NCI-H146 treated with DMSO at 0.1 percent for 48 hours (cell line): ENCODE measurements around the gene UCP2.

Experiments used
- DNase-seq: peaks from one replicate; lab custom pipeline; 2025; ENCODE audit not compliant: unreplicated experiment; lab: John Stamatoyannopoulos, UW

Gene UCP2

DNA sequence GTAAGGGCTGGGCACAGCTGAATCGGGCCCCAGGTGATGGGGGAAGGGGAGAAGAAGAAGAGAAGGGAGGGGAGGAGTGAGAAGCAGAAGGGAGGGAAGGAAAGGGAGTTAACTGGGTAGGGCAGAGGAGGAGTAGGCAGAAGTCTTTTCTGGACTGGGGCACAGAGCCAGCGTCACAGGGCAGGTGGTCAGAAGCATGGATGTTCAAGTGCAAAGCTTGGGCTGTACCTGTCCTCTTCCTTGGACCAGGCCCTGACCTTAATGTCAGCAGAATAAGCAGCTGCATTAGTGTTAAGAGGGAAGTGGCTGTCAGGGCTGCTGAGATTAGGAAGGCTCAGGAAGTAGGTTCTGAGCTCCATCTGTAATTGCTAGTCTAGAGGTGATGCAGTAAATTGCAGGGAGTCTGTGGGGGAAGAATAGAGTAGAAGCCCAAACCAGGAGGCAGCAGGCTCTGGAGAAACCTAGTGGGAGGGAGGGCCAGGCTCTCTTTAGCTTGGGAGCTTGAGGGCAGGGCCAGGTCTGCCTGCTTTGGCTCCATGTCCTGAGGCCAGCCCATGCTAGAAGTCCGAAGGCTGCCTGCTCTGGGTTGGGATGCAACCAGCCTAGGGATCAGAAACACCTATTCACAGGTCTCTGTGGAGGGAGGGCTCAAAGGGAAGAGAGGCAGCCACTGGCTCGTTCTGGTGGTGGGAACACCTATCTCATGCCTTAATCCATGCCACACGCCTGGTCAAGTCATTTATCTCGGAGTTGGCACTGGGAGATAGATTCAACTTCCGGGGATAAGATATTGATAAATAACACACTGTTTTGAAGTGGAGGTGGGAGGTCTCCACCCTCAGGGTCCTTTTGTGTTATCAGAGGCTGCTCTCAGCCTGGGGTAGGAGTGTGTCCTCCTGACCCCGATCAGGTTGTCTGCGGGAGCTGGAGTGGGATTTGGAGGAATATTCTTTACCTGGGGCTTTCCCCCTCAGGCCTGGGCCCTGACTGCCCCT is 28.0 kb upstream of the UCP2 start:
- no peak for DNase-seq

DNA sequence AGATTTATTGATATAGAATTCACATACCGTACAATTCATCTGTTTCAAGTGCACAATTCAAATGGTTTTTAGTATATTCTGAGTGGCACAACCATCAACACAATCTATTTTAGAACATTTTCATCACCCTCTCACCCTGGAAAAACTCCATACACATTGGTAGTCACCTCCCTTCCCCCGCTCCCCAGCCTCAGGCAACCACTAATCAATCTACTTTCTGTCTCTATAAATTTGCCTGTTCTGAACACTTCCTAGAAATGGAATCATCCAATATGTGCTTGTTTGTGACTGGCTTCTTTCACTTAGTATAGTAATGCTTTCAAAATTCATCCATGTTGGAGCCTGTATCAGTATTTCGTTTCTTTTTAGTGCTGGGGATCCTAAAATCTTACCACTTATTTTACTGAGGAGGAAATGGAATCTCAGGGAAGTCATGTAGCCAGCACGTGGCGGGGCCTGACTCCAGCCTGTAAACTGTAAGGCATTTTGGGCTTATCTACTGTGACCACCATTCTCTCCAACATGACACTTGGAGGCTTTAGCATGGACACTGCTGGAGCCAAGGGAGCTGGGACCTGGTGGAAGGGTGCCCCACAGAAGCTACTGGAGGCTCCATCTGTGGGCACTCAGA is 27.1 kb upstream of the UCP2 start:
- no peak for DNase-seq

DNA sequence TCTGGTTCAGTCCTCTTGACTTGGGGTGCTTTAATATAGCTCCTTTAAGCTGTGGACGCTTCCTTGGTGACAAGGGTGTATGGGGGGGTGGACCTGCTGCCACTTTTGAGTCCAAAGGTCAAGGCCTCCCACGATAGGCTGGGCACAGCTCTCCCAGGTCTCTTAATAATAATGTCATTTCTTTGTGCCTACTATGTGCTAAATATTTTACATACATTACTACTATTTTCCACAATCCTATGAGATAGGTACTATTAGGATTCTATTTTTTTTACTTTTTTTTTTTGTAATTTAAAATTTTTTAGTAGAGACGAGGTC is 26.5 kb upstream of the UCP2 start:
- no peak for DNase-seq

DNA sequence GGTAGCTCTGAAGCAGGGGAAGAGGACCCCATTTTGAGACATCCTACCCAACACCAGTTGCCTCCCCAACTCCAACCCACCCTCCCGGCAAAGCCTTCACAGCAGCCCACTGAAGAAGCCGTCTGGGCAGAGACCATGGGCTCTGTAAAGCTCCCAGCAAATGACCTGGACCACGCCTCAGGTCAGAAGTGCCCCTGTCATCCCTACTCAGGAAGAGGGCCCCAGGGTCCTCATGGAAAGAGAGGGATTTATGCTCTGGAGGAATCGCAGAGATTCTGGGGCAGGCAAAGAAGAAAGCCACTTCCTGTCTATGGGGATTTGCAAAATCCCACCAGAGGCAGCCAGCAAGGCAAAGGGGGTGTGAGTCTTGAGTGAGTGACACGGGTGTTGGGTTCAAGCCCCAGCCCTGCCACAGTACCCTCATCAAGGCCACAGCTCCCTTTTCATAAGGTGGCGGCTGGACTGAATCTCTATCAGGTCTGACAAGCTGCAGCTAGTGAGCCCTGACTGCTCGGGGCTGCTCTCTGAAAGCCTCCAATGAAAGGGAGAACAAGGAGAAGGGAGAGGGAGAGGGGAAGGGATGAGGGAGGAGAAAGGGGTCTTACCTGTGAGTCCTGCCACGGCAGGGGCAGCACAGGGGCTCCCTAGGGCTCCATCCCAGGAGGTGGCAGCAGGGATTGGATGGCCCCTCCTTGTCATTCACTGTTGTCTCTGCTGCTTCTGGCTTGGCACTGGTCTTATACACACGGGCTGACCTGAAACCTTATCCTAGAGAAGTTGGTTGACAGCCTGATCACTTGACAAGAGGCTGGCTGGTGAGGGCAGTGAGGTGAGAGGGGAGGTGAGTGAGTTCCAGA is 26.0 kb upstream of the UCP2 start, which contains the start of gene UCP3:
TSS of gene UCP3 (minus strand) at position 713 of the 857 bp plus-strand sequence. CDS start 2,043 bp downstream, outside the sequence.
- no peak for DNase-seq

DNA sequence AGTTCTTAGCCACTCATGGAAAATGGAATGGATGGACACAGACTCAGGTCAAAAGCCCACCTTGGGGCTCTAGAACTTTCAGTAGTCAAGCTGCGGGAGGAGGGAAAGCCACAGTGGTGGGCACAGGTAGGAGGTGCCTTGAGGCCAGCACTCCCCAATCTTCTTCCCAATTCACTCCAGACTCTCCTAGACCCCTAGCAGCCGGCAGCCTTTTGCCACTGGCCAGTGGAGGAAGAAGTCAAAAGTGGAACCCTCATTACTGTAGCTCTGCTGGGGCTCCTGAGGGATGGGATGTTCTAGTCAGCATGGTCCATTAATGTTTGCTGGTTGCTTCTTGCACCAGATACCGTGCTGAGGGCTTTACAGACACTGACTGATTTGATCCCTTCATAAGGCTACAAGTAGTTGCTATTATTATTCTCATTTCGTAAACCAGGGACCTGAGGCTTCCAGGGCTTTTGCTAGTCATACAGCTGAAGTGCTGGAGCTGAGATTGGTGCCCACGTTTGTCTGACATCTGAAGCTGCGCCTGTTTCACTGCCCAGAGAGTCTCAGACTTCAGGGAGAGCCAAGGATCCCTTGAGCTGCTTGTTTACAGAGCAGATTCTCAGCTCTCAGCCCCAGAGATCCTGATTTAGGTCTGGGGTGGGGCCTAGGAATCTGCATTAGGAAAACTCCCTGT is 25.2 kb upstream of the UCP2 start:
- no peak for DNase-seq

DNA sequence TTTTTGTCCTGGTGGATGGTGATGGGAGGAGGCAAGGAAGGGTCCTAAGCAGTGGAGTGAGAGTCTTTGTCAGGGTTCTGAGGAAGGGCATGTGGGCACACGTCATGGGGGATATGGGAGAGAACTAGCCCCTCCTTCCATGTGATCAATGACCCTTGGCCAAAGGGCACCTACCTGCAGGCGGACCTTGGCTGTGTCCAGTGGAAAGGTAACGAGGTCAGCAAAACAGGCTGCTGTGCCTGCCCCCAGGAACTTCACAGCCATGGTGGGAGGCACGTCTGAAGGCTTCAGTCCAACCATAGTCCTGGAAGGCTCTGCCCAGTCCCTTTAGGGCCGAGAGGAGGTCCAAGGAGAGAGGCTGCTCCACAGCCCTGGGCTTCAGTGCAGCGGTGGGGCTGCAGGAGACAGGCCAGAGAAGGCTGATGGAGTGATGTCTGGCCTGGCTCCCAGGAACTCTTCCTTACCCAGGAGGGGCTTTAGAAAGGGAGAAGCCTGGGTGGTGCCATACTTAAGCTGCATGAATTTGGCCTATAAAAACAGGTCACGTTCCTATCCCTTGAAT is 24.2 kb upstream of the UCP2 start:
- no peak for DNase-seq

DNA sequence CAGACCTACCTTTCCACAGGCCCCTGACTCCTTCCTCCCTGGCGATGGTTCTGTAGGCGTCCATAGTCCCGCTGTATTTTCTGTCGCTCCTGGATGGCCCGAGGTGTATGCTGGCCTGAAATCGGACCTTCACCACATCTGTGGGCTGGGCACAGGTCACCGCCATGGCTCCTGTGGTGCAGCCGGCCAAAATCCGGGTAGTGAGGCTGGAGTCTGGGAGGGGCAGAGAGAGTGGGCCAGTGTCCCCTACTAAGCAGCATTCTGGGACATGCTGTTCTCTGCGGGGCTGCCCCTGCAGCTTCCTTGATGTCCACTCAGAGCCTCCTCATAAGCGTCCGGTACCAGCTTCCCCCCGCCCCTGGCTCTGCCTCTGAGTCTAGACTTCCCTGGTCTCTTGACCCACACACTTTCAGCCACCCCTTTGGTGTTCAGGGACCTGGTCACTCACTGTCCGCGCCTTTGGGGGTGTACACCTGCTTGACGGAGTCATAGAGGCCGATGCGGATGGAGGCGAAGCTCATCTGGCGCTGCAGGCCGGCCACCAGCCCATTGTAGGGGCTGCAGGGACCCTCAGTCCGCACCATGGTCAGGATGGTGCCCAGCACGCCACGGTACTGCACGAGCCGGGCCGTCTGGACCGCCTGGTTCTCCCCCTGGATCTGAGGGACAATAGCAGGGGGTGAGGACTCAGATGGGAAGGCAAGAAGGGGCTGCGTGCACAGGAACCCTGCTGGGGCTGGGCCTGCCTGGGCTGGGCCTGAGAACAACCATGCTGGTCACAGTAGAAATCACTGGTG is 23.3 kb upstream of the UCP2 start:
- no peak for DNase-seq

DNA sequence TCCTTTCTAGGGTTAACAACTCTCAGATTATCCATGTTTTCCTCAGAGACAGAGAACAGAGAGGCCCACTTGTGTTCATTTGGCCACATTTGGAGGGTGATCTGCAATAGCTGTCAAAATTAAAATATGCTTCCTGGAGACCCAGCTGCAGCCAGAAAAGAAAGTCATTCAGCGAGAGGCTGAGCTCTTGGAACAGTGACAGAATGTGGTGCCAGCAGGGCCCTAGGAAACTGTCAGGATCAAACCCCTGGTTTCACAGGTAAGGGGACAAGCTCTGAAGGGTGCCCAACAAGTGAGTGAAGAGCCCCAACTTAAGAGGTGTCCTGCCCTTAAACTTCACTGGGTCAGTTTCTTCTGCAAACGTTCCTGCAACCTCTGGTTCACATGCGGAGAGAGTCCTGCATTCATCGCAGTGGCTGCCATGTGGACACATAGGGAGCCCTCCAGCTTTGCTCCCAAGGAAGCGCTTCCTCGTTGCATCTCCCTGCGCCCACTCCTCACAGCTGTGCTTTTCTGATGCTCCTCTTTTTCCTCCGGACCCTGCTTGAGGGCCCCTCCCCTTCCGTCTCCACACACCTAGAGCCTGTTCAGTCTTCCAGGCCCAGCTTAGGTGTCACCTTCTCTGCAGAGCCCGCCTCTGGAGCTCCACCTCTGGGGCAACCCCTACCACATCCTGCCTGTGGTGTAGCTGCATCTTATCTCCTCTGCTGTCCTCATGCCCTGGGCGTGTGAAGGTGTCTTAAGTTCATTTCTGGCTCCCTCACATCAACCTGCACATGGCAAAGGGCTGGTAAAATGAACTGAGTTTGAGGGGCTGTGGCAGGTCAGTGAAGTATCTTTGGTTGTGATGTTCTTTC is 22.3 kb upstream of the UCP2 start:
- DNase-seq = no peak

DNA sequence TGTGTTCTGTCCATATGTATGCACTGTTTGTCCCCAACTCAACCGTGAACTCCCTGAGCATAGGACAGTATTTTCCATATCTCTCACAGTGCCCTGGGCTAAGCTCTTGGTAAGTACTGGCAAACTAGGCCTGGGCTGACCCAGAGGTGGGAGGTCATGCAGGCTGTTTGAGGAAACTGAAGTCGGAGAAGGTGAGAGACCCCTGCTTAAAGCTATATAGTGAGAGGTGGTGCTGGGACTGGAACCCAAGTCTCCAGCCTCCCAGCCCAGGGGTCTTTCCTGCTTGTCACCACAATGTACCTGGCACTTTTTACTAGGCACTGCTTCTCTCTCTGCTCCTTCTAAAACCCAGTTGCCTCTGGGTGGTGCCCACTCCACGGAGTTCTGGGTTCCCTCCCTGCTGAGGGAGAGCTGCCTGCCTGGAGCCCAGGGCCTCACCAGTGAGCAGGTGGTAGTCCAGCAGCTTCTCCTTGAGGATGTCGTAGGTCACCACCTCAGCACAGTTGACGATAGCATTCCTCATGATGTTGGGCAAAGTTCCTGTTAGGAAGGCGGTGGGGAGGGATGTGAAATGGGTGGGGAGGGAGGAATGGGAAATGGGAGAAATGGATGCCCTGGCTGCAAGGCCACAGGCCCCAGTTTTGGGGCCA is 21.5 kb upstream of the UCP2 start:
- no peak for DNase-seq

DNA sequence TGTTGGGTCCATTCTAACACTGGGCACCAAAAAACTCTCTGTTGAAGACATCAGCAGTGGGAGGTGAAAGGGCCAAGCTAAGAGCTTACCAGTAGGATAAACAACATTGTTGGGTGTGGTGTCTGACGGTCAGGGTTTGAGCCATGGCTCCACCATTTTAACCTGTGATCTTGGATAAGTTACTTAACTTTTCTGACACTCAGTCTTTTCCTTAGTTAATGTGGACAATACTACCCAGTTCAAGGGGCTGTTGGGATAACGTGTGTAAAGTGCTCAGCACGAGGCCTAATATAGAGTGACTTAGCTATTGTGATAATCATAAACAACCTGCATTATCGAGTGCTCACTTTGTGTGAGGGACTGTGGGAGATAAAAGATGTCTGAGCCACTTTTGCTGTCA is 20.2 kb upstream of the UCP2 start:
- no peak for DNase-seq

DNA sequence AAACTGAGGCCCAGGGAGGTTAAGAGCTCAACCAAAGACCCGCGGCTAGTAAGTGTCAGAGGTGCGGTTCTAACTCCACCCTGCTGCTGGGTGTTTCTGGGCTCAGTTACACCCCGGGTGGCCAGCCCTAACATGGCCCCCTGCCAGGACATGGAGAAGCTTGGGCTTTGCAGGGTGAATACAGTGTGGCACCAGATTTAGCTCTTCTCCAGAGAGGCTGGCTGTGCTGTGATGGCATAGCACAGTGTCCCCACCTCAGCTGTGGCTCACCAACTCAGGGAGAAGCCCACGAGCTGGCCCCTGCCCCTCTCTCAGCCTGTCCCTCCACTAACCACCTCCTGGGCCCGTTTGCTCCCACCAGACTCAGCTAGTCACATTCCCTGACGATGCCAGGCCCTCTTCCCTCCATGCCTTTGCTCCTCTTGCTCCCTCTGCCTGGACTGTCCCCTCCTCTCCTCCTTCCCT is 19.2 kb upstream of the UCP2 start:
- no peak for DNase-seq

DNA sequence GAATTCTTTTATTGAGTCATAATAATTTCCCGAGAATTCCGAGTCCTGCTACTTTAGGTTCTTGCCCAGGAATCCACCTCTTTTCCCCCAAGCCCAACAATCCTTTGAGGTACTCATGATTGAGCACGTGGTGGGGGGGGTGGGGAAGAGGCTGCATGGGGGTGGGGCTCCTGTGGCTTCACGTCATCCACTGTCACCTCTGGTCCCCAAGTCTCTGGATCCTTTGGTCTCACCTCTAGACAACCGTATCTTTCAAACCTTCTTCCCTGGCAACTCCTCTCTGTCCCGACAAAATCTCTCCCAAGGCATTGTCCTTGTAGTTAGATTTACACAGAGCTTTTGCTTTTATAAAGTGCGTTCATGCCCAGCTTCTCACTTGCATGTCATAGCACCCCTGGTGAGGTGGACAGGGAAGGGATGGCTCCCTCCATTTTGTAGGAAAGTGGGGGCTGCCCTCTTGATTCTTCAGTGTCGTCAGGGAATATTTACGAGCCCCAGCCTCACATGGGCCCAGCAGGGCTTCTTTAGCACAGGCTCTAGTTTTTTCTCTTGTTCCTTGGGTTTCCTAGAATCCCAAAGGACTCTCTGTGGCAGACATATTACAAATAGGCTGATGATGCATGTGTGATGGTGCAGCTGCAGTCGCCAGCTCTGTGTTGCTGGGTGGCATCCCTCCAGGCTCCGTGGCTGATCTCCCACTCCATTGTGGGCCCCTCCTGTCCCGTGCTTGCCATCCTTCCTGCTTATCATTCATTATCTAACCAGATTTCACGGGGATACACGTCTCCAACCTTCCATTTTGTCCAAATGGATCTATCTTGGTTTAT is 17.9 kb upstream of the UCP2 start:
- no peak for DNase-seq

DNA sequence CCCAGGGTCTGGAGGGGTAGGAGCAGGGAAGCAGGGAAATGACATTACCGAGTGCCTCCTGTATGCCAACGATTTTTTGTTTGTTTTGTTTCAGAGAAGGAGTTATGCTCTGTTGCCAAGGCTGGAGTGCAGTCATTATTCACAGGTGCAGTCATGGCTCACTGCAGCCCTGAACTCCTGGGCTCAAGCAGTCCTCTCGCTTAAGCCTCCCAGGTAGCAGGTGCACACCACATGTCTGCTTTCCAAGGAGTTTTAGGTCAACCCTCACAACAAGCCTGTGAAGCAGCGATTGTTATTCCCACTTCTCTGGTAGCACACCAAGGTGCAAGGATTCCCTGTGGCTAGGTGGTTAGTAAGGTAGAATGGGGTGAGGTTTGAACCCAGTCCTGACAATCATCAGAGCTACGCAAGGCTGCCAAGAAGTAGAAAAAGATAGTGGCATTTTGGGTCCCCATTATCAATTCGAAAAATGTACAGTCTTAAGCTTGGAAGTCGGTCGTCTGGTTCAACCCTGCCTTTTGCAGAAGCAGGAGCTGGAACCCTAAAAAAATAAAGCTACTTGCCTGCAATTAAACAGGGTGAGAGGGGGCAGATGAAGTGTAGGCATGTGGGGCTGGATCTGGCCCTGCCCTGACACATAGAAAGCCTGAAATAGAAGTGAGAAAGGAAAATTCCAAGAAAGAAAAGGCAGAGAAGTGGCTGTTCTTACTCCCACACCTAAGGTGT is 17.1 kb upstream of the UCP2 start:
- no peak for DNase-seq

DNA sequence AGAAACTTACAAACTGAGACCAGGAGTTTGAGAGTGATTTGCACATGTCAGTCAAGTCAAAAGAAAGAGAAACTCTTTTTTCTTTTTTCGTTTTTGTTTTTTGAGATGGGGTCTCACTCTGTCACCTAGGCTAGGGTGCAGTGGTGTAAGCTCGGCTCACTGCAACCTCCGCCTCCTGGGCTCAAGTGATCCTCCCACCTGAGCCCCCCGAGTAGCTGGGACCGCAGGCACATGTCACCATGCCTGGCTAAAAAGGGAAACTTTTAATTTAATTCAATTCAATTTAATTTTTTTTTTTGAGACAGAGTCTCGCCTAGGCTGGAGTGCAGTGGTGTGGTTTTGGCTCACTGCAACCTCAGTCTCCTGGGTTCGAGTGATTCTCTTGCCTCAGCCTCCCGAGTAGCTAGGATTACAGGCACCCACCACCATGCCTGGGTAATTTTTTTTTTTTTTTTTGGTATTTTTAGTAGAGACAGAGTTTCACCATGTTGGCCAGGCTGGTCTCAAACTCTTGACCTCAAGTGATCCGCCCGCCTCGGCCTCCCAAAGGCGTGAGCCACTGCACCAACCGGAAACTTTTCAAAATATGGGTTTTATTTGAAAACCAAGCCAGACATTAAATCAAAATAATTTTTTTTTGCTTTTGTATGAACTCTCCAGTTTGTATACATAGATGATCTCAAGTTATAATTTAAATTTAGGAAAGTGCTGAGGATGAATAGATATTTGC is 16.4 kb upstream of the UCP2 start:
- no peak for DNase-seq

DNA sequence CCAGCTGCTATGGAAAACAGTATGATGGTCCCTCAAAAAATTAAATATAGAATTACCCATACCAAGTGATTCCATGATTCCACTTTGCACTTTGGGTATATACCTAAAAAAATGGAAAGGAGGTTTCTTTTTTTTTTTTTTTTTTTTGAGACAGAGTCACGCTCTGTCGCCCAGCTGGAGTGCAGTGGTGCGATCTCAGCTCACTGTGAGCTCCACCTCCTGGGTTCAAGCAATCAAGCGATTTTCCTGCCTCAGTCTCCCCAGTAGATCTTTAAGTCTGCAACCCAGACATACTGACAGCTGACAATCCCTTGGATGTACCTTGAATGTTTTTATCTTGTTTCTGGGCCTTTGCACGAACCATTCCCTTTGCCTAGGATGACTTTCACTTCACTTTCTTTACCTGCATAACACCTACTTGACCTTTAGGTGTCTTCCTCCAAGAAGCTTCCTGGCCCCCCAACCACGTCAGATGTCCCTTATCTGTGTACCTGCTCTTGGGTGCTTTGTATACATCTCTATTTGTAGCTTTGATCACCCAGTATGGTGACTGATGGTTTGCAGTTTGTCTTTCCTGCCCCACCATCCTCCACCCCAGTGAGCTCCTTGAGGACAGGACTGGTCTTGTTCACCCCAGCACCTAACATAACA is 14.6 kb upstream of the UCP2 start:
- DNase-seq = no peak
